Central memory CD8-positive, alpha-beta T cell (primary cell): ENCODE measurements around the gene CMSS1.
A peak's percentile ranks its signal among the peaks of the same experiment; 100 is the strongest.

Source experiments
- ATAC-seq: fragments of 150-1000 bp; cut with Tn5 transposase; replicated peaks from 2 replicates; pipeline ENCODE4 v1.10.0; 2022; ENCODE audit warnings: mild to moderate bottlenecking, moderate FRiP score, moderate number of reproducible peaks; ENCODE audit not compliant: poor library complexity, severe bottlenecking; ENCODE audit errors: extremely low read depth
- DNase-seq, 2 donors: peaks; one replicate each; pipeline ENCODE4 v3.0.0; 2021; ENCODE audit warnings: low spot score in 2 of 2
- H3K27ac Mint-ChIP-seq: one replicate; pipeline ENCODE4 v1.8.0; 2022; ENCODE audit warnings: low read depth, mild to moderate bottlenecking, moderate library complexity, mixed read lengths
- H3K27me3 Mint-ChIP-seq: one replicate; pipeline ENCODE4 v1.8.0; 2022; ENCODE audit warnings: mixed read lengths
- H3K36me3 Mint-ChIP-seq: one replicate; pipeline ENCODE4 v1.8.0; 2022; ENCODE audit warnings: mild to moderate bottlenecking, moderate library complexity, mixed read lengths; ENCODE audit not compliant: insufficient read depth
- H3K4me1 Mint-ChIP-seq: one replicate; pipeline ENCODE4 v1.8.0; 2022; ENCODE audit warnings: mixed read lengths
- H3K4me3 Mint-ChIP-seq: one replicate; pipeline ENCODE4 v1.8.0; 2022; ENCODE audit warnings: mild to moderate bottlenecking, moderate library complexity, mixed read lengths
- H3K9me3 Mint-ChIP-seq: one replicate; pipeline ENCODE4 v1.8.0; 2022; ENCODE audit warnings: mixed read lengths

The CMSS1 gene

GRCh38 chr3:100073714-100074307, 256.1 kb downstream of the CMSS1 start:
- no peak overlapping the region for H3K27ac Mint-ChIP-seq
- no peaks in the 10 kb centered on the region for H3K36me3 Mint-ChIP-seq
- peak overlapping the region; percentile 69 for H3K4me3 Mint-ChIP-seq
- ATAC-seq (no peak), DNase-seq (no peak)
- peaks cover 24% of the 10 kb centered on the region for H3K4me1 Mint-ChIP-seq
- H3K27me3 Mint-ChIP-seq = no peaks in the 10 kb centered on the region
- H3K9me3 Mint-ChIP-seq = no peaks in the 10 kb centered on the region

- Mint-ChIP-seq H3K4me1 (peaks cover 20% of the 10 kb centered on the region), H3K9me3 (no peaks in the 10 kb centered on the region), H3K27ac (peak overlapping the region; percentile 67), H3K4me3 (no peak overlapping the region), H3K27me3 (no peaks in the 10 kb centered on the region), H3K36me3 (no peaks in the 10 kb centered on the region)
- DNase-seq (no peak), ATAC-seq (no peak)
These were observed 257.5 kb downstream of the CMSS1 start for GRCh38 chr3:100075196-100075595.

DNA sequence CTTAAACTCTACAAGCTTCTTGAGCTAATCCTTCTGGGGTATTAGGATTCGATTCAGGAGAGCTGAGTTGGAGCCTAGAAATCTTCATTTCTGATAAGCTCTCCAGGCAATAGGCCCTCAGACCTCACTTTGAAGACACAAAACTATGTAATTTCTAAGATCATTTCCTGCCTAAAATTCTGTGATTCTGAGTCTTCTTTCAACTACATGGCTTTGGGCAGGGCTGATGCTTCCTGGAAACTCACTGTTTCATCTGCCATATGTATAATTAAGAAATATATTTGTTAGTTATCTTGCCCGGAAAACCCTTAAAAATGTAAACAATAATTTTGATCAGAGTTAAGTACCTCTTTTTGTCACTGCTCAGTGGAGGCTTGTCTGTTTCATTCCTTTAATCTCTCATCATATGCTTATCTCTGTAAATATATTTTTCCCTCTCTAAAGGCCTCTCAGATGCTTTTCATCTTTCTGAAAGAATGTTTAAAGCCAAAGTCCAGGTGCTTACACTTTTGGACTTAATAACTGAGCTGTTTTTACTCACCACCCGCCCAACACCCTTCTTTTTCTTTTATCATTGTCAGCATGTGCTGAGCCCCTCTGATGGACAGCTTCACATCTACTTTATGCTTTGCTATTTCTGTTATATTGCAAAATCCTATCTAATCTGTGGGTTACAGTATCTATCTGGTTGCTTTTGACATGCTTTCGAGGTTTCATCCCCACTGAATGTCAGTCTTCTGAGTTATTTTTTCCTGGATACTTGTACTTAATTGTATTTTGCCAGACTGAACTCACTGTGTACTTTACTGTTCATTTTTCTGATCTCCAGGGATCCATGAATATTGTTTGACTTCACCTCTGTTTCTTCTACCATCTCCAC, 258.4 kb downstream of the CMSS1 start:
- Mint-ChIP-seq H3K36me3 (no peaks in the 10 kb centered on the region), H3K4me3 (no peak overlapping the region), H3K4me1 (peaks cover 20% of the 10 kb centered on the region), H3K27me3 (no peaks in the 10 kb centered on the region), H3K9me3 (no peaks in the 10 kb centered on the region), H3K27ac (peak overlapping the region; percentile 67)
- no peak for ATAC-seq
- DNase-seq = no peak

DNA sequence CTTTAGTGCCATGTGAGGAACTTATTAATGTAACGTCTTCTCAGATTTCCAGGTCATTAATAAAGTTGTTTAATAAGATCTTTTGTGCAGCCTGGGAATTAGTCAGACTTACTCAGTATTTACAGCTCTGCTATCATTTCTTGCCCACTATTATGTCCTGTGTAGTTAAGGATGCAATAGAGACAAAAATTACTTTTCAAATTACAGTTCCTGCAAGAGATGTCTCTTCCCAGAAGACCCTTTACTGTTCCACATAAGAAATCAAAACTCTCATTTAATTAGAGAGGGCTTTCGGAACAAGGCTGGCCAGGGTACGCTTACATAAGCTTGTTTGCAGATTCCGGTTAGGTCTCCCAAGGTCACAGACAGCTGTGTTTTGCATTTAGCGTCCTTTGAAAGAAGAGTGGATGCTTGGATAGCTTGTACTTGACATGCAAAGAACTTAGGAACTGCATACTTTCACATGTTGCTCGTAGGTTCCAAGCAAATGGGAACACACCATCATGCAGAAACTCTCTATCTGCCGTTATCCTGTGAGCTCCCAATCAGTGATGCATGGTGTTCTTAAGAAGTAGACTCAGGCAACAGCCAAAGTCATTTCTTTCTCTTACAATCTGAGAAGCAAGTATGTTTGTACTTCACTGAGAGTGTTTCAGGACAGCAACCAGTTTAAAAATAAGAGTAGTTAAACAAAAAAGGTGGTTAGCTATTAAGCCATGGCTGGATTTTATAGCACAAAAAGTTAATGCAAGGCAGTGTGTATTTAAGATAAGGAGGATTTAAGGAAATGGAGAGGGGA, 259.3 kb downstream of the CMSS1 start:
- H3K4me1 Mint-ChIP-seq = peaks cover 20% of the 10 kb centered on the region
- no peak overlapping the region for H3K4me3 Mint-ChIP-seq
- no peak for ATAC-seq

DNA sequence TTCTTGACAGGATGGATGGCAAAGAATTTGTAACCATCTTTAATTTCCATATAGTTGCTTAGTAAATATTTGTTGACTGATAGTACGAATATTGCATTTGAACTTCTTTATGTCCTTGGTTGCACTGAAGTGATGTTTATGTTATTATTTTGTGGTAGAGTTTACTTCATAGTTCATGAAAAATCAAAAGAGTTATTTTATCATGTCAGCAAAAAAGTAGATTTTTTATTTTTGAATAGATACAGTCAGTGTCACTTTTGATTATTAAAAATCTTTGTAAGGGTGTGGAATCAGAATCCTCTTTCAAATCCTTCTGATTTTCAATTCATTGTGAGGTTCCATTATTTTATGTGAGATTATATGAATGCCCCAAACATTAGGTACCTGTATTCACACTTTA, 261.7 kb downstream of the CMSS1 start:
- Mint-ChIP-seq H3K27ac (no peak overlapping the region), H3K4me1 (peaks cover under 1% of the 10 kb centered on the region), H3K9me3 (no peaks in the 10 kb centered on the region), H3K4me3 (no peak overlapping the region), H3K27me3 (no peaks in the 10 kb centered on the region), H3K36me3 (no peaks in the 10 kb centered on the region)
- ATAC-seq (no peak), DNase-seq (no peak)

More for the DNA sequence above, 259.3 kb downstream of the CMSS1 start:
- no peak overlapping the region for H3K27ac Mint-ChIP-seq
- no peak for DNase-seq
- H3K9me3 Mint-ChIP-seq = no peaks in the 10 kb centered on the region
- no peaks in the 10 kb centered on the region for H3K36me3 Mint-ChIP-seq
- H3K27me3 Mint-ChIP-seq = no peaks in the 10 kb centered on the region

GRCh38 chr3:100080573-100080972, 262.9 kb downstream of the CMSS1 start:
- H3K27ac Mint-ChIP-seq = no peak overlapping the region
- DNase-seq = no peak
- no peak for ATAC-seq
- H3K4me3 Mint-ChIP-seq = no peak overlapping the region
- H3K4me1 Mint-ChIP-seq = no peaks in the 10 kb centered on the region
- no peaks in the 10 kb centered on the region for H3K27me3 Mint-ChIP-seq
- H3K9me3 Mint-ChIP-seq = no peaks in the 10 kb centered on the region
- H3K36me3 Mint-ChIP-seq = no peaks in the 10 kb centered on the region

GRCh38 chr3:100081311-100081710, 263.6 kb downstream of the CMSS1 start:
- H3K4me3 Mint-ChIP-seq = no peak overlapping the region
- ATAC-seq (no peak), DNase-seq (no peak)
- H3K27ac Mint-ChIP-seq = no peak overlapping the region
- no peaks in the 10 kb centered on the region for H3K27me3 Mint-ChIP-seq
- H3K9me3 Mint-ChIP-seq = no peaks in the 10 kb centered on the region
- no peaks in the 10 kb centered on the region for H3K36me3 Mint-ChIP-seq
- H3K4me1 Mint-ChIP-seq = no peaks in the 10 kb centered on the region

DNA sequence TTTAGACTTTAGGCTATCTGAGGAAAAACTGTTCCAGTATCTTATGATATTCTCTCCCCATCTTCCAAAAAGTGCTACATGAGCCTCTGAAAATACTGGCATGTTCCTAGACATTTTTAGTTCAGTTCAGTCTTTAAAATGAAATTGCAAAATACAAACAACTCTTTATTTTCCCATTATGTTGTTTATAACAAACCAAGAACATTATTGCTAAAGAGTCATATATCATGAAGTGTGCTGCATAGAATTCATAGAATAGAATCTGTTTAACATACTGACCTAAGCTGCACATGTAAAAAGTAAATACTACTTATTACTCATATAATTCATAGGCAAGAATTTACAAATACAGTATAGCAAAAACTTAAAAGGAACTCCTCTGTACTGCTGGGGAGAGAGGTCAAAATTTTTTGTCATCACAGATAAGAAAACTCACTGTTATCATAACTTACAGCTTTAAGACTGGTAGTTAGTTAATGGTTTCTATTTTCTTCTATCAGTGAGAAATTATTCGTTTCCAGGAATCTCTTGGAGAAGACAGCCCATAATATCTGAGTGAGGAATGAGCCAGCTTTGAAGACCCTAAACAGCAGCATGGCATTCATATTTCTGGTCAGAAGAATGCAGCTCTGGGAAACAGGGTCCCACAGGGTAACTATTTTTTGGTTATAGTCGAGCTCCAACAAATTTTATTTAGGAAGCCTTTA, 264.5 kb downstream of the CMSS1 start:
- Mint-ChIP-seq H3K27ac (no peak overlapping the region), H3K27me3 (no peaks in the 10 kb centered on the region), H3K9me3 (no peaks in the 10 kb centered on the region), H3K4me1 (peaks cover 7% of the 10 kb centered on the region), H3K36me3 (no peaks in the 10 kb centered on the region), H3K4me3 (no peak overlapping the region)
- DNase-seq (no peak), ATAC-seq (no peak)

DNA sequence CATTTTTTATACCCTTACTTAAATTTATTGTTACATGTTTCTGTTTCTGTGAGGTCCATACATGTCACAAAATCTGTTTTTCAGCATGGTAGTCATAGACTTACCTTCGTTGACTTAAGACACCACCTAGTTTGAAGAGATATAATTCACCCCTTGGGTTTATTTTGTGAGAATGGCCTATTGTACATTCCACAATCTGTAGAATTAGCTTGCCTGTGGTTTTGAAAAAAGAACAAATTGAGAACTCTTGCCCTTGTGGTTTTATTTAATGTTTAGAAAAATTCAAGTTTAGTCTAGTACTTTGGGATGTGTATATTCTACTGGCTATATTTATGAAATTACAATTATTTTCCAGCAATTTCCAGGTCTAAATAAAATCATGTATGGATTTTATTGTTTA, 265.1 kb downstream of the CMSS1 start:
- no peak overlapping the region for H3K4me3 Mint-ChIP-seq
- no peak for ATAC-seq
- no peaks in the 10 kb centered on the region for H3K27me3 Mint-ChIP-seq
- no peak overlapping the region for H3K27ac Mint-ChIP-seq
- H3K9me3 Mint-ChIP-seq = no peaks in the 10 kb centered on the region
- no peaks in the 10 kb centered on the region for H3K36me3 Mint-ChIP-seq
- peaks cover 9% of the 10 kb centered on the region for H3K4me1 Mint-ChIP-seq
- DNase-seq = no peak

DNA sequence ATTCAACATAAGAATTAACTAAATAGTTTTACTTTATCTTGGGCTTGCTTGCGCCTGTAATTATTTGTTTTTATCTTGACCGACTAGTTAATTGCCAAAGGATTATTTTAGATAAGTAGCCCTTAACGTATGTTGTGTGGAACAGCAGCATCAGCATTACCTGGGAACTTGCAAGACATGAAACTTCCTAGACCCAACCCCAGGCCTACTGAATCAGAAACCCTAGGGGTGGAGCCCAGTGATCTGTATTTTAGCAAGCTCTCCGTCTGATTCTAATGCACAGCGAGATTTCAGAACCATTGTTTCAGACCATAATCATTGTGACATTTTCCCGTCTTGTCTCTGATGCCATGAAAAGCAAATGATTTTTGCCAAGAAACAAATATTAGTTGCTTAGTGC, 265.5 kb downstream of the CMSS1 start:
- H3K27me3 Mint-ChIP-seq = no peaks in the 10 kb centered on the region
- H3K4me3 Mint-ChIP-seq = no peak overlapping the region
- no peak overlapping the region for H3K27ac Mint-ChIP-seq
- DNase-seq (no peak), ATAC-seq (no peak)
- H3K36me3 Mint-ChIP-seq = no peaks in the 10 kb centered on the region
- H3K4me1 Mint-ChIP-seq = peaks cover 9% of the 10 kb centered on the region
- no peaks in the 10 kb centered on the region for H3K9me3 Mint-ChIP-seq

DNA sequence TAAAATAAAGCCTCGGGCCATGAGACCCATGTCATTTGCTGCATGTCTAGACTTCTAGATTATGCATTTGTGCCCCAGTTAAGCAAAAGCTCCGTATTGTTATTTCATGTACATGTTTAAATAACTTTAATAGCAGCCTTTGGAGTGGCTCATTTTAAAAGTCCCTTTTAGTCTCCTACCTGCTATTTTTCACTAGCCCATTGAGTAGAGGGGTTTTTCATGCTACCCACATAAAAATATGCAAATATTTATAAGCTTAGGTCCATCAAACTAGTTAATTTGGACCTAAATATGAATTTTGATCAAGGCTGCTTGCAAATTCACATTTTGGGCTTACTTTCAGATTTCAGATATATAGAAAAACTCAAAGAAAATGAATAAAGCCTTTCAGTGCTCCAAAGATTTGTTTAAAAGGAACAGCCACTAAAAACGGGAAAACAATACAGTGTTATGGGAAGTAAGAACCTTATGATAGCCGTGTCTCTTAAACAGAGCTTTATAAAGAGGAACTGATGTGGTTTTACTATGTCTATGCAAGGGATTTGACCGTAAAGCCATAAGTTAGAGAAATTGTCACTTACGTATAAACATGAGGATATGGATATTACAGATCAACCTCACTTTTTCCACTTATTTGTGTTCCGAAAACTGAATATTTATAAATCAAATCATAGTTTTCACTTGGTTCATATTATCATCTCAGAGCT, 266.6 kb downstream of the CMSS1 start:
- no peak overlapping the region for H3K27ac Mint-ChIP-seq
- no peak for DNase-seq
- H3K36me3 Mint-ChIP-seq = no peaks in the 10 kb centered on the region
- H3K9me3 Mint-ChIP-seq = no peaks in the 10 kb centered on the region
- ATAC-seq = no peak
- H3K27me3 Mint-ChIP-seq = no peaks in the 10 kb centered on the region
- H3K4me1 Mint-ChIP-seq = peaks cover 9% of the 10 kb centered on the region
- no peak overlapping the region for H3K4me3 Mint-ChIP-seq

DNA sequence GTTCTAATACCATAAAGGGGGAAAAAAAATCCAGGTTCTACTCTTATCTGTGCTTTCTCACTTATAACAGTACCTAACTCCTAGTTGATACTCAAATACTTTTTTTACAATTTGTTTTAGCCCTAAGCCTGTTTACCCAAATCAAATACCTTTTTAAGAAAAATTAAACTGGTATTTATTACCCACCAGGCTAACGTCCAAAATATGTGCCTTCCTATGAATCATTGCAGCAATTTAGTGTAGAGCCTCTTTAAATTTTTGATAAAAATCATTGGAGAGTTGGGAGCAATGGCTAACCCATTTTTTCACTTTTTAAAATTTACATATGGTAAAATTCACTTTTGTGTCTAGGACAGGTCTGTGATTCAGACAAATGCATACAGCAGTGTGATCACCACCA, 268.7 kb downstream of the CMSS1 start:
- Mint-ChIP-seq H3K4me1 (peaks cover 9% of the 10 kb centered on the region), H3K27me3 (no peaks in the 10 kb centered on the region), H3K27ac (no peak overlapping the region), H3K36me3 (no peaks in the 10 kb centered on the region), H3K9me3 (no peaks in the 10 kb centered on the region), H3K4me3 (no peak overlapping the region)
- no peak for ATAC-seq
- DNase-seq = no peak
